GM23338 (cell line): ENCODE data around the gene COL26A1.

ENCODE experiments used
- CREB1 ChIP-seq: fragments of 250-450 bp; sonication (Bioruptor Pico); IDR thresholded peaks from 2 replicates; pipeline ENCODE4 v1.5.0; 2020; ENCODE audit warnings: low read depth, mild to moderate bottlenecking, moderate library complexity
- EZH2phosphoT487 ChIP-seq: fragments of 200-600 bp; sonication (generic); IDR thresholded peaks from one replicate; pipeline ENCODE4 v1.8.1; 2018; ENCODE audit warnings: antibody characterized with exemption; ENCODE audit not compliant: unreplicated experiment
- POLR2AphosphoS5 ChIP-seq: IDR thresholded peaks from 2 replicates; pipeline ENCODE4 v1.6.1; 2016; ENCODE audit warnings: antibody characterized with exemption, low read depth
- TF ChIP-seq, protein P1 (sequence below), 2 experiments: fragments of 200-600 bp in 1 of 2; sonication (generic) in 1 of 2; conservative IDR thresholded peaks; 2 replicates each; pipeline versions ENCODE4 v1.5.1 to v1.6.1; 2016 to 2017; ENCODE audit warnings: antibody characterized with exemption in 2 of 2, low read depth in 2 of 2, mild to moderate bottlenecking in 2 of 2, moderate library complexity in 1 of 2
- TF ChIP-seq, protein P2 (sequence below): IDR thresholded peaks from one replicate; pipeline ENCODE4 v1.6.1; 2018; ENCODE audit warnings: antibody characterized with exemption; ENCODE audit not compliant: unreplicated experiment

DNA sequence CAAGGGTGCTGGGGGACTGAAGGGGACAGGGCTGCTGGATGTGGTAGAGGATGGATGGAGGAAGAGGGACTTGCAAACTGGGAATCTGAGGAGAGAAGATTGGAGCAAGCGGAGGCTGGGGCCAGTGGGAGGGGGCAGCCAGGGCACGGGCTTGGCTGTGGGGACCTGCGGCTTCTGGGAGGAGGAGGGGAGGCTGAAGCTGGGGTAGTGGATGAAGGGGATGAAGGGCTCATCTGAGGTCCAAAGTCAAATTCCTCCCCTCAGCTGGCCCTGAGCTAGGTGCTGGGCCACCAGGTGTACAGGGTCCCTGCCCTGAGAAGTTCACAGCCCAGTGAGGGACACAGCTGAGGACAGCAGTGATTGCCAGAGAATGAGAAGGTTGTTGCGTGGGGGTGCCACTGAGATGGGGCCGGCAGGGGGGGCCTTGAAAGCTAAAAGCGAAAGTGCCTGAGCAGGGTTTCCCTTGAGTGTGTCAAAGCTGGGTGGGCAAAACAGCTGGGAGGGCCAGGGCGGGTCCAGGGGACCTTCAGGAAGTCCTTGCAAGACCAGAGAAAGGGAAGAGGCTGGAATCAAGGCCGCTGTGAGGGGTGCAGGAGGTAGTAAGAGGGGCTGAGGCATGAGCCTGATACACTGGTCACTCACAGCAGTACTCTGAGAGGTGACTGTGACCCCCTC is 191.2 kb downstream of the COL26A1 start:
- TF ChIP-seq CREB1 (CRISPR knock-in tag) = no peak
- TF ChIP-seq, protein P1, sequence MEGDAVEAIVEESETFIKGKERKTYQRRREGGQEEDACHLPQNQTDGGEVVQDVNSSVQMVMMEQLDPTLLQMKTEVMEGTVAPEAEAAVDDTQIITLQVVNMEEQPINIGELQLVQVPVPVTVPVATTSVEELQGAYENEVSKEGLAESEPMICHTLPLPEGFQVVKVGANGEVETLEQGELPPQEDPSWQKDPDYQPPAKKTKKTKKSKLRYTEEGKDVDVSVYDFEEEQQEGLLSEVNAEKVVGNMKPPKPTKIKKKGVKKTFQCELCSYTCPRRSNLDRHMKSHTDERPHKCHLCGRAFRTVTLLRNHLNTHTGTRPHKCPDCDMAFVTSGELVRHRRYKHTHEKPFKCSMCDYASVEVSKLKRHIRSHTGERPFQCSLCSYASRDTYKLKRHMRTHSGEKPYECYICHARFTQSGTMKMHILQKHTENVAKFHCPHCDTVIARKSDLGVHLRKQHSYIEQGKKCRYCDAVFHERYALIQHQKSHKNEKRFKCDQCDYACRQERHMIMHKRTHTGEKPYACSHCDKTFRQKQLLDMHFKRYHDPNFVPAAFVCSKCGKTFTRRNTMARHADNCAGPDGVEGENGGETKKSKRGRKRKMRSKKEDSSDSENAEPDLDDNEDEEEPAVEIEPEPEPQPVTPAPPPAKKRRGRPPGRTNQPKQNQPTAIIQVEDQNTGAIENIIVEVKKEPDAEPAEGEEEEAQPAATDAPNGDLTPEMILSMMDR (conservative IDR thresholded peaks at IDR 0.05; ENCODE audit: low read depth in 2 of 2) = no peak
- no peak for TF ChIP-seq POLR2AphosphoS5
- no peak for TF ChIP-seq EZH2phosphoT487
- TF ChIP-seq, protein P2, sequence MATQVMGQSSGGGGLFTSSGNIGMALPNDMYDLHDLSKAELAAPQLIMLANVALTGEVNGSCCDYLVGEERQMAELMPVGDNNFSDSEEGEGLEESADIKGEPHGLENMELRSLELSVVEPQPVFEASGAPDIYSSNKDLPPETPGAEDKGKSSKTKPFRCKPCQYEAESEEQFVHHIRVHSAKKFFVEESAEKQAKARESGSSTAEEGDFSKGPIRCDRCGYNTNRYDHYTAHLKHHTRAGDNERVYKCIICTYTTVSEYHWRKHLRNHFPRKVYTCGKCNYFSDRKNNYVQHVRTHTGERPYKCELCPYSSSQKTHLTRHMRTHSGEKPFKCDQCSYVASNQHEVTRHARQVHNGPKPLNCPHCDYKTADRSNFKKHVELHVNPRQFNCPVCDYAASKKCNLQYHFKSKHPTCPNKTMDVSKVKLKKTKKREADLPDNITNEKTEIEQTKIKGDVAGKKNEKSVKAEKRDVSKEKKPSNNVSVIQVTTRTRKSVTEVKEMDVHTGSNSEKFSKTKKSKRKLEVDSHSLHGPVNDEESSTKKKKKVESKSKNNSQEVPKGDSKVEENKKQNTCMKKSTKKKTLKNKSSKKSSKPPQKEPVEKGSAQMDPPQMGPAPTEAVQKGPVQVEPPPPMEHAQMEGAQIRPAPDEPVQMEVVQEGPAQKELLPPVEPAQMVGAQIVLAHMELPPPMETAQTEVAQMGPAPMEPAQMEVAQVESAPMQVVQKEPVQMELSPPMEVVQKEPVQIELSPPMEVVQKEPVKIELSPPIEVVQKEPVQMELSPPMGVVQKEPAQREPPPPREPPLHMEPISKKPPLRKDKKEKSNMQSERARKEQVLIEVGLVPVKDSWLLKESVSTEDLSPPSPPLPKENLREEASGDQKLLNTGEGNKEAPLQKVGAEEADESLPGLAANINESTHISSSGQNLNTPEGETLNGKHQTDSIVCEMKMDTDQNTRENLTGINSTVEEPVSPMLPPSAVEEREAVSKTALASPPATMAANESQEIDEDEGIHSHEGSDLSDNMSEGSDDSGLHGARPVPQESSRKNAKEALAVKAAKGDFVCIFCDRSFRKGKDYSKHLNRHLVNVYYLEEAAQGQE = no peak
